AG08395 (cell line): ENCODE measurements around the gene TTK.
"Not testable (repeated sequence)": the region's sequence is repeated elsewhere in the genome, so short reads cannot be mapped to it uniquely, and the experiment has no call there.

Experiments used
- DNase-seq: peaks from one replicate; pipeline ENCODE4 v3.0.0; 2012; ENCODE audit warnings: mixed read lengths, low spot score

Gene TTK

DNA sequence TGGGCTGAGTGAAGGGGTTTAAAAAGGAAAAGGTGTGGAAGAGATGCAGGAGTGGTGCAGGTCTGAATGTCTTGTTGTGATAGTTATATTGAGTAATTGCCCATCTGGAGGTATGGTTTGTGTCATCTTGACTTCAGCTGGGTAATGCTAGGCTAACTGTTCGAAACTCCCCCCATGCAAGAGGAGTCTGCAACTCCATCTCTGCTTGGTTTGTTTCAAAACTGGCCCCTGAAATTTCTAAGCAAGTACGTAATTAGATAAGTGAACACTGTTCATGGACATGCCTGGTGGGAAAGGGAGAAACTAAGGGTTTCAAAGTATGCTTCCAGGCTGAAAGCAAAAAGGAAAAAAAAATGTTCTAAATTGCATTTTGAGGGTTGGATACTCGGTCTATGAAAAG is 17.1 kb downstream of the TTK start:
- DNase-seq, result no peak

DNA sequence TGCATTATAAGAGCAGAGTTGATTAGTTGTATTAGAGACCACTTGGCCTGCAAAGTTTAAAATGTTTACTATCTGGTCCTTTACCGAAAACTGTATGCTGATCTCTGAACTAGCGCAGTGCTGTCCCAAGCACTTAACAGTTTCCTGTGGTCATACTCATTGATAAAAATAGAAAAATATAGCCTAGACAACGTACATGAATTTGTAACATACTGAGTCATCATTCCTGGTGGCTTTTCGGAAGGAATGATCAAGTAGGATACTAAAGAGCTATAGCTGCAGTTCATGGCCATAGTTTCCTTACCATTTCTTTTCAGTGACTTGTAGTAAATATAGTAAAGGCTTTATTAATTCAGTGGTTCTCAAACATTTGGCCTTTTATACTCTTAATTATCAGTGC is 18.4 kb downstream of the TTK start:
- peak; percentile 20 for DNase-seq

DNA sequence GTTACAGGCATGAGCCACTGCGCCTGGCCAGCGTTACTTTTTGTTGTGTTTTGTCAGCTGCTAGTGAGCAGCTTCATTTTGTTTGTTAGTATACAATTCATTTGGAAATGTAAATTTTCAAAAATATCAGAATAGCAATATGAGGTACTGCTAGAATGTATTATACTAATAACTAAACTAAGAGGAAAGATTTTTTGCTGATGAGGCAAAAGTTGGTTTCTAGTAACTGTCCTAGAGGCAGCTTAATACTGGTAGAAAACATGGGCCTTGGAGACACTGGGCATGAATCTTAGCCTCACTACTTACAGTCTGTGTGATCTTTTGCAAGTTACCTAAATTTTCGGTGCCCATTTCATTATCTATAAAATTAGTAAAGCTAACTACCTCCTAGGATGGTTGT is 24.1 kb downstream of the TTK start:
- no peak for DNase-seq

DNA sequence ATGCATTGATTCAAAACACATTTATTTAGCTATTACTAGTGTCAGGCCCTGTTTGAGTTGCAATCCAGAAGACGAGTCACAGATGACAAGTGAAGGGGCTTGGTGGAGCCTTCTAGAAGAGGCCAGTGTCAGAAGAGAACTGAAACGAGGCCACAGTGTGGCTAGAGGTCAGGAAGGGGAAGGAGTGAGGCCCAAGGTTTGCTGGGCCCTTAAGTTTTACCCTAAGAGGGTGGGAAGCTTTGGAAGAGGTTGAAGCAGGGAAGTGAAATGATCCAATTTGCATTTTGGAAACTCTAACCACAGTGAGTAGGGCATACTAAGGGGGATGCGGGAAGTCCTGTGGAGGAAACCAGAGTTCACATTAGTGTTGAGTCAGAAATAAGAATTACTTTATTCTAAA is 25.0 kb downstream of the TTK start:
- DNase-seq, result no peak

GRCh38 chr6:80048220-80048619 is 43.8 kb downstream of the TTK start:
- not testable (repeated sequence) for DNase-seq

GRCh38 chr6:80060774-80061173 is 56.3 kb downstream of the TTK start:
- DNase-seq, result no peak

GRCh38 chr6:80068146-80068545 is 63.7 kb downstream of the TTK start:
- DNase-seq, result not testable (repeated sequence)

DNA sequence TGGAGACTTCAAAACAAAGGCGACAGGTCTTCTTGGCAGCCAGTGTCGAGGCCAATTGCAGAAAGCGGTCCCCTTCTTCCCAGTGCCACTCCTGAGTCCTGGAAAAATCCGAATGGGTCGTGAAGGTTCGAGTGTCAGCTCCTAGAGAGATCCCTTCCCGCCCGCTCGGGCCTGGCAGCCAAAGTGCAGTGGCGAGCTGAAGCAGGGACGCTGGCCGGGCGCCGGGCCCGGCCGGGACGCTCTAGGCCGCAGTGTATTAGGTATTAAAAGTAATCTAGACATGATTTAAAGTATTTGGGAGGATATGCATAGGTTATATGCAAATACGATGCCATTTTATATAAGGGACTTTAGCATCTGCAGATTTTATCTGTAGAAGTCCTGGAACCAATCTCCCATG is 66.0 kb downstream of the TTK start:
- not testable (repeated sequence) for DNase-seq

GRCh38 chr6:80077067-80077466 is 72.6 kb downstream of the TTK start:
- DNase-seq, result no peak

DNA sequence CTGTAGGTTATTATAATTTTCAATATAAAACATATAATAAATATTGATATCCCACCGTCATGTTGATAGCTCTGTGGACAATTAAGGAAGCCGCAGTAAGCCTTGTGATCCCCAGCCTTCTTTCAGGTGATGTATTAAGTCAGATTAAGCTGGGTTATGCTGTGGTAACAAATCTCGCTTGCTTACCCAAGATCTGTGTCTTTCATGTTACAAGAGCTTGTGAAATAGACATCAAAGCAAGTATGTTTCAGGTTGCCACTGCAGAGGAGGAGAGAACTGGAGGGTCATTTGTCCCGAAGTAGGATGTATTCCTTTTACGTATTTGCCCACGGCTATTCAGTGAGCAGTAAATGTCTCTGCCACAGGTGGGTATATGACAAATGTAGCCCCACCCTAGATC is 84.2 kb downstream of the TTK start:
- no peak for DNase-seq

- DNase-seq, result no peak
Measured at GRCh38 chr6:80091506-80091905, 87.1 kb downstream of the TTK start.
